ENCODE measurements around the gene GPR39. TPM values are rescaled to one million over a fixed set of nuclear protein-coding genes. Genes with fewer than 3 reads are reported as not detected.

The GPR39 gene
- total and polyA plus RNA-seq, 9 donors: 0.08 to 2.0 (median 0.42) TPM; not detected in 2

GRCh38 chr2:132470746-132471145 lies 54.1 kb downstream of the GPR39 start:
- H3K36me3 ChIP-seq: no peaks in the 10 kb centered on the region
- intact Hi-C loops (cut with DNase I): no loop called here
- WGBS, 3 donors: 42 to 53% (median 43%) methylated on average over 2 of the region's 2 CpGs
- no peak overlapping the region for H3K27ac ChIP-seq
- TF ChIP-seq CTCF (IDR thresholded peaks at IDR 0.05) (no peak), EP300 (IDR thresholded peaks at IDR 0.05) (no peak), POLR2A (IDR thresholded peaks at IDR 0.05) (no peak)
- H3K27me3 ChIP-seq: no peaks in the 10 kb centered on the region
- no peak overlapping the region for H3K4me3 ChIP-seq
- no peak for DNase-seq
- H3K4me1 ChIP-seq (ENCODE audit: insufficient read depth): no peaks in the 10 kb centered on the region
- H3K9me3 ChIP-seq: no peaks in the 10 kb centered on the region

GRCh38 chr2:132473174-132473883 lies 56.7 kb downstream of the GPR39 start:
- H3K36me3 ChIP-seq: no peaks in the 10 kb centered on the region
- 82 to 96% (median 92%) methylated on average over 2 of the region's 2 CpGs for WGBS, 3 donors
- TF ChIP-seq POLR2A (IDR thresholded peaks at IDR 0.05): no peak
- TF ChIP-seq CTCF (IDR thresholded peaks at IDR 0.05): no peak
- TF ChIP-seq EP300 (IDR thresholded peaks at IDR 0.05): no peak
- no peak for DNase-seq
- H3K4me3 ChIP-seq: no peak overlapping the region
- no peak overlapping the region for H3K27ac ChIP-seq
- H3K27me3 ChIP-seq: no peaks in the 10 kb centered on the region
- no peaks in the 10 kb centered on the region for H3K4me1 ChIP-seq (ENCODE audit: insufficient read depth)
- no peaks in the 10 kb centered on the region for H3K9me3 ChIP-seq
- intact Hi-C loops (cut with DNase I): no loop called here

GRCh38 chr2:132475615-132476014 lies 59.0 kb downstream of the GPR39 start:
- no peaks in the 10 kb centered on the region for H3K4me1 ChIP-seq (ENCODE audit: insufficient read depth)
- H3K27ac ChIP-seq: no peak overlapping the region
- no peak for DNase-seq
- H3K4me3 ChIP-seq: no peak overlapping the region
- TF ChIP-seq EP300 (IDR thresholded peaks at IDR 0.05) (no peak), POLR2A (IDR thresholded peaks at IDR 0.05) (no peak)
- no peaks in the 10 kb centered on the region for H3K36me3 ChIP-seq
- H3K9me3 ChIP-seq: no peaks in the 10 kb centered on the region
- WGBS, 3 donors: 72 to 83% (median 73%) methylated on average over 2 of the region's 2 CpGs
- intact Hi-C loops (cut with DNase I): no loop called here
- no peaks in the 10 kb centered on the region for H3K27me3 ChIP-seq

GRCh38 chr2:132477436-132477835 lies 60.8 kb downstream of the GPR39 start:
- no peak for DNase-seq
- no peaks in the 10 kb centered on the region for H3K9me3 ChIP-seq
- intact Hi-C loops (cut with DNase I): no loop called here
- H3K27ac ChIP-seq: no peak overlapping the region
- H3K4me1 ChIP-seq (ENCODE audit: insufficient read depth): no peaks in the 10 kb centered on the region
- whole genome bisulfite sequencing, 3 donors: 79 to 83% (median 82%) methylated on average over 4 of the region's 4 CpGs
- H3K27me3 ChIP-seq: no peaks in the 10 kb centered on the region
- no peak overlapping the region for H3K4me3 ChIP-seq
- no peaks in the 10 kb centered on the region for H3K36me3 ChIP-seq
- TF ChIP-seq CTCF (IDR thresholded peaks at IDR 0.05): no peak
- no peak for TF ChIP-seq POLR2A (IDR thresholded peaks at IDR 0.05)
- TF ChIP-seq EP300 (IDR thresholded peaks at IDR 0.05): no peak

GRCh38 chr2:132477962-132478361 lies 61.4 kb downstream of the GPR39 start:
- 31 to 50% (median 38%) methylated on average over 2 of the region's 2 CpGs for WGBS, 3 donors

More at GRCh38 chr2:132477962-132478361, 61.4 kb downstream of the GPR39 start:
- DNase-seq: no peak
- H3K4me1 ChIP-seq (ENCODE audit: insufficient read depth): no peaks in the 10 kb centered on the region
- TF ChIP-seq EP300 (IDR thresholded peaks at IDR 0.05) (no peak), CTCF (IDR thresholded peaks at IDR 0.05) (no peak), POLR2A (IDR thresholded peaks at IDR 0.05) (no peak)
- H3K9me3 ChIP-seq: no peaks in the 10 kb centered on the region
- H3K36me3 ChIP-seq: no peaks in the 10 kb centered on the region
- H3K27me3 ChIP-seq: no peaks in the 10 kb centered on the region
- no peak overlapping the region for H3K27ac ChIP-seq
- H3K4me3 ChIP-seq: no peak overlapping the region
- intact Hi-C loops (cut with DNase I): no loop called here
